HG03025 (cell line): Measurements from ENCODE around the gene SEC22C.

Source experiments
- ATAC-seq: cut with Tn5 transposase; IDR thresholded peaks from one replicate; pipeline ENCODE4 v1.9.1; 2021; ENCODE audit warnings: mild to moderate bottlenecking, moderate library complexity; ENCODE audit not compliant: unreplicated experiment, low FRiP score

The SEC22C gene

DNA sequence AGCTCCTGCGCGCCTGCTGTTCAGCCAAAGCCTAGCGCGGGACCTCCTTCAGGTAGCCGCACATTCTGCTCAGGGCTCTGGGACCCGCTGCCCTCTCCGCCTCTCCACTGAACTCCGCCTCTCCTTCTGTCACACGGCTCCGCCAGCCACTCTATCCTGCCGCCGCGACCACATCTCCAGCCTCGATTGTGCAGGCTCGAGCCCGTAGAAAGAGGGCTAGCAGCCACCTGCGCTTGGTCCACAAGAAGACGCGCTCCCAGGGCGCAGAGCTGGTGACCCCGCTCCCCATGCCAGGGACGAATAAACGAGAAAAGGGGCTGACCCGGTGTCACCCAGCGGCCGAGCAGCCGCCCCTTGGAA is 80.5 kb downstream of the SEC22C start:
- ATAC-seq = no peak

GRCh38 chr3:42500909-42501308 is 80.9 kb downstream of the SEC22C start:
- no peak for ATAC-seq

GRCh38 chr3:42500091-42500490 is 81.7 kb downstream of the SEC22C start:
- ATAC-seq = no peak

DNA sequence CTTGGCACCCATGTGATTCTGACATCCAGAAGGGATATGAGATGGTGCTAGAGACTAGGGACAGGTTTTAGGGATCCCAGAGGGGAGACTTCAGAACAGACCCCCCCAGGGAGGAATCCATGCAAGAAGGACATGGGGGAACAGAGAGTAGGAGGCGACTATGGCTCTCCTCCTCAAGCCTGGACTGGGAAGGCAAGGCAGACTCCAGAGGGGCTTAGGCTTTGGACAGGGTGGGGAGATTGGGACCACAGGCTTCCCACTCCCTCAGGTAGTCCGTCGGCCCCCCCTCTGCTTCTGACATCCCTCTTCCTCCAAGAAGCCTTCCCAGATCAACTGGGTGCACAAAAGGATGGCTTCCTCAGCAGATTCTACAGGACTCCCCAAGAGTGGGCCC is 82.3 kb downstream of the SEC22C start:
- no peak for ATAC-seq

GRCh38 chr3:42498791-42499477 is 82.8 kb downstream of the SEC22C start:
- no peak for ATAC-seq

- ATAC-seq = no peak
Observed at GRCh38 chr3:42498034-42498433, 83.7 kb downstream of the SEC22C start.
